GM18517 (cell line): ENCODE results near the gene FANCM.

Experiments
- ATAC-seq: cut with Tn5 transposase; IDR thresholded peaks from one replicate; pipeline ENCODE4 v1.9.1; 2021; ENCODE audit warnings: mild to moderate bottlenecking, moderate library complexity; ENCODE audit not compliant: unreplicated experiment

The FANCM gene

GRCh38 chr14:45227566-45227965 lies 91.8 kb downstream of the FANCM start:
- ATAC-seq: no peak

- no peak for ATAC-seq
These were observed 103.3 kb downstream of the FANCM start for GRCh38 chr14:45238988-45239387.

- ATAC-seq: no peak
These were observed 107.0 kb downstream of the FANCM start for GRCh38 chr14:45242706-45243105.

- ATAC-seq: no peak
These were observed 110.4 kb downstream of the FANCM start for GRCh38 chr14:45246151-45246550.

GRCh38 chr14:45246691-45247090 lies 111.0 kb downstream of the FANCM start:
- peak; percentile 28 for ATAC-seq

- ATAC-seq: no peak
These were observed 111.7 kb downstream of the FANCM start for GRCh38 chr14:45247427-45247826.

- ATAC-seq: peak; percentile 43
These were observed 114.3 kb downstream of the FANCM start for GRCh38 chr14:45249856-45250575.
